GM19455 (cell line): ENCODE measurements around the gene ITPKB.
A peak's percentile ranks its signal among the peaks of the same experiment; 100 is the strongest.
"Not testable (repeated sequence)": the region's sequence is repeated elsewhere in the genome, so short reads cannot be mapped to it uniquely, and the experiment has no call there.

ENCODE experiments used
- ATAC-seq: cut with Tn5 transposase; IDR thresholded peaks from one replicate; pipeline ENCODE4 v1.9.1; 2021; ENCODE audit not compliant: unreplicated experiment

Gene ITPKB

GRCh38 chr1:226761322-226761721 lies 22.2 kb upstream of the ITPKB start:
- no peak for ATAC-seq

- no peak for ATAC-seq
These were observed 15.9 kb upstream of the ITPKB start for GRCh38 chr1:226754793-226755533.

GRCh38 chr1:226754097-226754496 lies 15.0 kb upstream of the ITPKB start:
- ATAC-seq: no peak

- no peak for ATAC-seq
These were observed 12.6 kb upstream of the ITPKB start for GRCh38 chr1:226751703-226752102.

GRCh38 chr1:226751214-226751613 lies 12.1 kb upstream of the ITPKB start:
- ATAC-seq: no peak

GRCh38 chr1:226749467-226749866 lies 10.4 kb upstream of the ITPKB start:
- no peak for ATAC-seq

- no peak for ATAC-seq
These were observed 9.2 kb upstream of the ITPKB start for GRCh38 chr1:226748306-226748705.

- not testable (repeated sequence) for ATAC-seq
These were observed 8.6 kb upstream of the ITPKB start for GRCh38 chr1:226747519-226748263.

- no peak for ATAC-seq
These were observed 4.2 kb upstream of the ITPKB start for GRCh38 chr1:226743259-226743658.

GRCh38 chr1:226741009-226741408 lies 1.9 kb upstream of the ITPKB start:
- ATAC-seq: no peak

- ATAC-seq: no peak
These were observed 599 bp upstream of the ITPKB start for GRCh38 chr1:226739696-226740065.

- peak; percentile 18 for ATAC-seq
These were observed 574 bp downstream of the ITPKB start for GRCh38 chr1:226738421-226738994.

- peak; percentile 23 for ATAC-seq
These were observed 1.2 kb downstream of the ITPKB start for GRCh38 chr1:226737819-226738420.

GRCh38 chr1:226736908-226737818 lies 1.9 kb downstream of the ITPKB start:
- ATAC-seq: peak; percentile 45

GRCh38 chr1:226736001-226736907 lies 2.8 kb downstream of the ITPKB start:
- no peak for ATAC-seq

- no peak for ATAC-seq
These were observed 3.5 kb downstream of the ITPKB start for GRCh38 chr1:226735576-226735975.

- ATAC-seq: no peak
These were observed 4.4 kb downstream of the ITPKB start for GRCh38 chr1:226734611-226735153.

GRCh38 chr1:226733876-226734275 lies 5.2 kb downstream of the ITPKB start:
- ATAC-seq: no peak

- ATAC-seq: no peak
These were observed 5.8 kb downstream of the ITPKB start for GRCh38 chr1:226733304-226733703.
